ENCODE results near the gene ARHGAP30. TPM values are rescaled to one million over a fixed set of nuclear protein-coding genes. Genes with fewer than 3 reads are reported as not detected.
A peak's percentile ranks its signal among the peaks of the same experiment; 100 is the strongest.

ARHGAP30 gene
- total and polyA plus RNA-seq, 8 donors: 2.6 to 28.6 (median 6.5) TPM

GRCh38 chr1:161039546-161039945, 30.1 kb downstream of the ARHGAP30 start:
- 69 to 91% (median 82%) methylated on average over 5 of the region's 5 CpGs for WGBS, 5 donors
- Histone ChIP-seq H3K4me1 (peaks cover 14 to 50% (median 34%) of the 10 kb centered on the region in 4 donors), H3K9me3 (no peaks in the 10 kb centered on the region), H3K27ac (peak overlapping the region in 4 of 5 donors; percentile 30 to 81 (median 70)), H3K36me3 (peaks cover 37 to 44% (median 43%) of the 10 kb centered on the region in 4 donors), H3K27me3 (no peaks in the 10 kb centered on the region), H3K4me3 (no peak overlapping the region)
- no peak for DNase-seq
- TF ChIP-seq POLR2A (IDR thresholded peaks at IDR 0.05): no peak
- TF ChIP-seq EP300 (IDR thresholded peaks at IDR 0.05): no peak
- TF ChIP-seq, protein P1, sequence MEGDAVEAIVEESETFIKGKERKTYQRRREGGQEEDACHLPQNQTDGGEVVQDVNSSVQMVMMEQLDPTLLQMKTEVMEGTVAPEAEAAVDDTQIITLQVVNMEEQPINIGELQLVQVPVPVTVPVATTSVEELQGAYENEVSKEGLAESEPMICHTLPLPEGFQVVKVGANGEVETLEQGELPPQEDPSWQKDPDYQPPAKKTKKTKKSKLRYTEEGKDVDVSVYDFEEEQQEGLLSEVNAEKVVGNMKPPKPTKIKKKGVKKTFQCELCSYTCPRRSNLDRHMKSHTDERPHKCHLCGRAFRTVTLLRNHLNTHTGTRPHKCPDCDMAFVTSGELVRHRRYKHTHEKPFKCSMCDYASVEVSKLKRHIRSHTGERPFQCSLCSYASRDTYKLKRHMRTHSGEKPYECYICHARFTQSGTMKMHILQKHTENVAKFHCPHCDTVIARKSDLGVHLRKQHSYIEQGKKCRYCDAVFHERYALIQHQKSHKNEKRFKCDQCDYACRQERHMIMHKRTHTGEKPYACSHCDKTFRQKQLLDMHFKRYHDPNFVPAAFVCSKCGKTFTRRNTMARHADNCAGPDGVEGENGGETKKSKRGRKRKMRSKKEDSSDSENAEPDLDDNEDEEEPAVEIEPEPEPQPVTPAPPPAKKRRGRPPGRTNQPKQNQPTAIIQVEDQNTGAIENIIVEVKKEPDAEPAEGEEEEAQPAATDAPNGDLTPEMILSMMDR (IDR thresholded peaks at IDR 0.05): no peak
- TF ChIP-seq POLR2AphosphoS5 (IDR thresholded peaks at IDR 0.05): no peak
- intact Hi-C loops (cut with DNase I; ENCODE audit: low total_unique reads): no loop called here

- Histone ChIP-seq H3K9me3 (no peaks in the 10 kb centered on the region), H3K27ac (peak overlapping the region; percentile 30 to 86 (median 75)), H3K27me3 (no peaks in the 10 kb centered on the region), H3K4me3 (peak overlapping the region; percentile 60 to 71 (median 62)), H3K4me1 (peaks cover 10 to 46% (median 30%) of the 10 kb centered on the region in 4 donors), H3K36me3 (peaks cover 37 to 44% (median 43%) of the 10 kb centered on the region in 4 donors)
- TF ChIP-seq, protein P1 (IDR thresholded peaks at IDR 0.05): no peak
- TF ChIP-seq EP300 (IDR thresholded peaks at IDR 0.05) (no peak), POLR2A (IDR thresholded peaks at IDR 0.05) (no peak), POLR2AphosphoS5 (IDR thresholded peaks at IDR 0.05) (no peak)
- DNase-seq: no peak
- 7 to 13% (median 9%) methylated on average over 3 of the region's 3 CpGs for WGBS, 5 donors
- intact Hi-C loops (cut with DNase I; ENCODE audit: low total_unique reads): no loop called here
Measured at GRCh38 chr1:161039154-161039545, 30.5 kb downstream of the ARHGAP30 start.

DNA sequence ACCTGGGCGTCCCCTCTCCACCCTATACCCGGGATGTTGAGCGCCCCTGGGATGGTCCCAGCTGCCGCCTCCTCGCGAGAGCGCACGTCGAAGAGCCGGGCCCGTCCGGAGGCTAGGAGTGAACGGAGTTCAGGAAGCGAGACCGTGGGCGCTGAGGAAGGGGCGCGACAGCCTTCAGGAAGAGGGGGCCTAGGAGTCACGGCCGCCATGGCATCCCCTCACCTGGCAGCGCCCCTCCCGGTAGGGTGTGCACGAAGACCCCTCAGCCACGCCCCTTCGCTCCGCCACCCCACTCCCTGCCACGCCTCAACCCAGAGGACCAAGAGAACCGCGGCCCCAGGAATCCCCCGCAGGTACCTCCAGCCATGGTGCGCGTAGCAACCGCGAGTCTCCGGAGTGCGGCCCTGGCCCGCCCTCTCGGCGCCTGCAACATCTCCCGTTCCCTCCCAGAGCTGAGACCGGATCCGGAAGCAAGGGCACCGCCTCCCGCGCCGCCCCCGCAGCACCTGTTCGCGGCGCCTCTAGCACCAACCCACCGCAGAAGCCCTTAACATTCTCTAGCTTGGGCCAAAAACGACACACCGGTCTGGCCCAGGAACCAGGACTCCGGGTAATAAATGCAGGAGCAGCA, 31.1 kb downstream of the ARHGAP30 start, which contains the start of gene TSTD1:
Gene TSTD1, minus strand, starts transcription at position 442 of the 631 bp plus-strand sequence. Its CDS starts 75 bp downstream, at position 367.
- WGBS, 5 donors: 9 to 19% (median 16%) methylated on average over 16 to 54 of the region's 54 CpGs
- peak within 1 kb of the TSS; percentile 60 to 71 (median 62) for H3K4me3 ChIP-seq
- H3K27me3 ChIP-seq: no peaks in the 10 kb centered on the region
- DNase-seq: peak; percentile 80 to 93
- H3K9me3 ChIP-seq: no peaks in the 10 kb centered on the region
- peaks cover 37 to 44% (median 43%) of the 10 kb centered on the region in 4 donors for H3K36me3 ChIP-seq
- H3K27ac ChIP-seq: peak within 1 kb of the TSS; percentile 30 to 86 (median 75)
- peaks cover 6 to 40% (median 25%) of the 10 kb centered on the region in 4 donors for H3K4me1 ChIP-seq
- intact Hi-C loops (cut with DNase I; ENCODE audit: low total_unique reads): no loop called here
- peak in 2 of 3 donors; percentile 59 to 84 for TF ChIP-seq POLR2AphosphoS5 (IDR thresholded peaks at IDR 0.05)
- TF ChIP-seq, protein P1 (IDR thresholded peaks at IDR 0.05): no peak
- no peak for TF ChIP-seq POLR2A (IDR thresholded peaks at IDR 0.05)
- no peak for TF ChIP-seq EP300 (IDR thresholded peaks at IDR 0.05)

- peaks cover 6 to 35% (median 18%) of the 10 kb centered on the region in 4 donors for H3K4me1 ChIP-seq
Measured at GRCh38 chr1:161037661-161038522, 31.8 kb downstream of the ARHGAP30 start.

More at GRCh38 chr1:161037661-161038522, 31.8 kb downstream of the ARHGAP30 start:
- H3K4me3 ChIP-seq: peak overlapping the region; percentile 60 to 71 (median 62)
- H3K36me3 ChIP-seq: peaks cover 37 to 39% (median 38%) of the 10 kb centered on the region in 4 donors
- no peaks in the 10 kb centered on the region for H3K9me3 ChIP-seq
- 37 to 51% (median 43%) methylated on average over 20 to 21 of the region's 21 CpGs for WGBS, 5 donors
- H3K27ac ChIP-seq: peak overlapping the region; percentile 30 to 86 (median 75)
- H3K27me3 ChIP-seq: no peaks in the 10 kb centered on the region
- no peak for TF ChIP-seq POLR2AphosphoS5 (IDR thresholded peaks at IDR 0.05)
- no peak for TF ChIP-seq EP300 (IDR thresholded peaks at IDR 0.05)
- TF ChIP-seq, protein P1 (IDR thresholded peaks at IDR 0.05): no peak
- no peak for TF ChIP-seq POLR2A (IDR thresholded peaks at IDR 0.05)
- peak in 1 of 2 donors; percentile 56 for DNase-seq
- intact Hi-C loops (cut with DNase I; ENCODE audit: low total_unique reads): no loop called here
